Right lobe of liver (tissue), 6 donors: ENCODE data around the gene STN1. TPM values are rescaled to one million over a fixed set of nuclear protein-coding genes. Genes with fewer than 3 reads are reported as not detected.
A peak's percentile ranks its signal among the peaks of the same experiment; 100 is the strongest.

ENCODE experiments used
- ATAC-seq, 4 donors: fragments of 200-7000 bp; cut with Tn5 transposase; one replicate each; pipeline ENCODE4 v1.9.1; 2020; ENCODE audit warnings: mild to moderate bottlenecking in 4 of 4, moderate library complexity in 4 of 4
- DNase-seq, 3 donors: peaks; one replicate each; pipeline ENCODE4 v3.0.0-alpha.2; 2020
- H3K27ac ChIP-seq, 3 donors: fragments of 200-600 bp; one replicate each; pipeline ENCODE4 v1.8.0; 2022
- H3K27me3 ChIP-seq, 2 donors: fragments of 200-600 bp; one replicate each; pipeline ENCODE4 v1.8.0; 2022
- H3K36me3 ChIP-seq, 4 donors: fragments of 200-600 bp; sonication (generic) in 1 of 4; one replicate each; pipeline versions ENCODE4 v1.5.1 to v1.8.0; 2017 to 2022; ENCODE audit warnings: control low read depth in 1 of 4
- H3K4me1 ChIP-seq, 4 donors: fragments of 200-600 bp; sonication (generic) in 1 of 4; one replicate each; pipeline versions ENCODE4 v1.5.1 to v1.8.0; 2017 to 2022; ENCODE audit warnings: control low read depth in 1 of 4
- H3K4me3 ChIP-seq, 3 donors: fragments of 200-600 bp; one replicate each; pipeline ENCODE4 v1.8.0; 2022
- H3K9me3 ChIP-seq, 4 donors: fragments of 200-600 bp; sonication (generic) in 1 of 4; one replicate each; pipeline versions ENCODE4 v1.5.1 to v1.8.0; 2017 to 2022; ENCODE audit warnings: control low read depth in 1 of 4
- POLR2A ChIP-seq: fragments of 450-650 bp; IDR thresholded peaks from one replicate; pipeline ENCODE4 v1.6.1; 2017; ENCODE audit warnings: antibody characterized with exemption, mild to moderate bottlenecking
- WGBS: methylation state at CpG from one replicate; pipeline ENCODE4 v1.1.6; 2018; ENCODE audit warnings: low coverage, low lambda C conversion rate; ENCODE audit not compliant: insufficient coverage; ENCODE audit errors: missing lambda C conversion rate; 5-methylcytosine and 5-hydroxymethylcytosine counted together
- intact Hi-C, 2 donors: fragments of 100-400 bp; cut with DNase I; formaldehyde crosslinking; loops; one replicate each; pipeline versions ENCODE4 v1.11.2 to v1.14.1; 2022
- total RNA-seq, 6 experiments: library from RNA; depleted of rRNA in 2 of 6; stranded (reverse); fragments of >200 nt in 2 of 6; fragmentation: NEBNext Ultra II Directional in 3 of 6; extraction: Animal tissue kit (Norgen Biotek cat#: 25700) in 3 of 6; gene quantifications; one replicate each; pipeline versions ENCODE4 v1.1.0 to v1.2.4, GENCODE V29; 2016 to 2023
- TF ChIP-seq, protein P1 (sequence below), 4 donors: fragments of 200-600 bp in 3 of 4; fragments of 450-650 bp in 1 of 4; IDR thresholded peaks; one replicate each; pipeline versions ENCODE4 v1.5.1 to v1.8.0; 2016 to 2022; ENCODE audit warnings: antibody characterized with exemption in 4 of 4, mild to moderate bottlenecking in 2 of 4
- donor health status: DM: no; HTN: yes; CAD: no.
- donor health status: DM: no; HTN: no; CAD: no.
- donor health status: DM: no; HTN: no; CAD: no.
- donor health status: DM: no; HTN: yes; CAD: no.
- donor health status: DM: no; HTN: yes; CAD: no.

The STN1 gene
- total RNA-seq, 6 experiments from 2014 or later = 6.1 to 13.3 (median 6.6) TPM

DNA sequence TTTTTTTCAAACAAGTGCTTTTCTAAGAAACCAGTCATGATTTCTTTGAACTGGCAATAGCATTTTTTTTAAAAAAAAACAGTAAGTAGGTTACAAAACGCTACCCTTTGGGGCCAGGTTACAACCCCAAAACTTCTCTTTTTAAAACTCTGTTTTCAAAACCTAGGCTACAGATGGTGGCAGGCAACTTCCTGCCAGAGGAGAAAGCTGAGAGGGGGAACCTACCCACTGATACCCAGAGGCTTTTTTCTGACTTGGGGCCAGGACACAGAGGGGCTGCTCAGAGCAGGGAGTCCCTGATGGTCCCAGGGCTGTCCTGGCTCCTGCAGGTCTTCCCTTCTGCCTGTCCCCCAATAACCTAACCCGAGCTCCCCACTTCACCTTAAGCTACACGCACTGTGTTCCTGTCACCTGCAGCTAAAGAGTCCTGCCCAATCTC lies 6.9 kb downstream of the STN1 start:
- Histone ChIP-seq H3K9me3 (no peaks in the 10 kb centered on the region), H3K36me3 (no peaks in the 10 kb centered on the region), H3K4me3 (no peak overlapping the region), H3K27me3 (no peaks in the 10 kb centered on the region), H3K27ac (peak overlapping the region in 1 of 3 donors; percentile 19), H3K4me1 (peaks cover 0 to 10% (median 4%) of the 10 kb centered on the region in 4 donors)
- no peak for DNase-seq
- intact Hi-C loops = no loop called here
- ATAC-seq = peak in 2 of 4 donors; percentile 33 to 36
- TF ChIP-seq, protein P1, sequence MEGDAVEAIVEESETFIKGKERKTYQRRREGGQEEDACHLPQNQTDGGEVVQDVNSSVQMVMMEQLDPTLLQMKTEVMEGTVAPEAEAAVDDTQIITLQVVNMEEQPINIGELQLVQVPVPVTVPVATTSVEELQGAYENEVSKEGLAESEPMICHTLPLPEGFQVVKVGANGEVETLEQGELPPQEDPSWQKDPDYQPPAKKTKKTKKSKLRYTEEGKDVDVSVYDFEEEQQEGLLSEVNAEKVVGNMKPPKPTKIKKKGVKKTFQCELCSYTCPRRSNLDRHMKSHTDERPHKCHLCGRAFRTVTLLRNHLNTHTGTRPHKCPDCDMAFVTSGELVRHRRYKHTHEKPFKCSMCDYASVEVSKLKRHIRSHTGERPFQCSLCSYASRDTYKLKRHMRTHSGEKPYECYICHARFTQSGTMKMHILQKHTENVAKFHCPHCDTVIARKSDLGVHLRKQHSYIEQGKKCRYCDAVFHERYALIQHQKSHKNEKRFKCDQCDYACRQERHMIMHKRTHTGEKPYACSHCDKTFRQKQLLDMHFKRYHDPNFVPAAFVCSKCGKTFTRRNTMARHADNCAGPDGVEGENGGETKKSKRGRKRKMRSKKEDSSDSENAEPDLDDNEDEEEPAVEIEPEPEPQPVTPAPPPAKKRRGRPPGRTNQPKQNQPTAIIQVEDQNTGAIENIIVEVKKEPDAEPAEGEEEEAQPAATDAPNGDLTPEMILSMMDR (IDR thresholded peaks at IDR 0.05) = no peak
- no peak for TF ChIP-seq POLR2A
- WGBS = 82% methylated on average over 1 of the region's 3 CpGs

DNA sequence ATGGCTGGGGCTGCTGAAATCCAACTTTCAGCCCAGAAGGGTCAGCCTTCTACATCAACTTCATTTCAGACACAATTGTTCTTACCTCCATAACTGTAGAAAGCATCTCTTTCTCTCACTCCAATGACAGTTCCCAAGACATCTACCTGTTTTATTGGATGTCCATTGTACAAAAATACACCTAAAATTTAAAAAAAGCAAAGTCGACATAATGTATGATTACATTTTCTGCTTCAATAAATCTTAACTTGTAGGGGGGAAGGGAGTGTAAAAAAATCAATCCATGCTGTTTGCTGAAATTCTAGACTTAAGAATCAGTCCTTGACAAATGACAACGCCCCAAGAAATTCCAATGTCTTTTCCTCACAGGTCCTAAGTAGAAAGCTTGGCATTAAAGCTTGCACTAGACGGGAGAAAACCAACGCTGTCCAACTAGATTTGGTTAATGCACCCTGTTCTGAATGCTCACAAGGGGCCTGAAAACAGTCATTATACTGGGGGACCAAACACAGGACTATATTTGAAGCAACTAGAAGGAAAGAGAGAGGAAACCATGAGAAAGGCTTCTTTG lies 7.5 kb downstream of the STN1 start:
- TF ChIP-seq, protein P1 (IDR thresholded peaks at IDR 0.05) = no peak
- no peak for TF ChIP-seq POLR2A
- ATAC-seq = no peak
- Histone ChIP-seq H3K9me3 (no peaks in the 10 kb centered on the region), H3K36me3 (no peaks in the 10 kb centered on the region), H3K27ac (no peak overlapping the region), H3K27me3 (no peaks in the 10 kb centered on the region), H3K4me3 (no peak overlapping the region), H3K4me1 (peaks cover 0 to 5% (median 1%) of the 10 kb centered on the region in 4 donors)
- DNase-seq = no peak
- intact Hi-C loops = no loop called here
- 58% methylated on average over 4 of the region's 4 CpGs for WGBS

DNA sequence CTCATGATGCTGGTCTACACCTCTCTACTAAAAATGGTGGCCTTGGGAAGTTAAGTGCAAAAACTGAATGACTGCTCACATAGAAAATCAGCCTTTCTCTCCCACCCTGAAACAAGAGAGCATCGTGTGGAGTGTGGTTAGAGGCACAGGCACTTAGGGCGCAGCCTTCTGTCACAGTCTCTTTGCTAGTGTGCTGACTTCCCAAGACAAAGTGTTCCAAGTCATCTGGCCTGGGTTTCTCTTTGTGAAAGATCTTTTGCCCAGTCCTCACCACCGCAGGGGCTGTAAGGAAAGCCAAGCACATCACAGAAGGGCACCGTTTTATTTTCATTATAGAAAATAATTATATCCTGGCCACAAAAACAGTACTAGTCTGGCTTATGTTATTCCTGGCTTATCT lies 12.5 kb downstream of the STN1 start:
- Histone ChIP-seq H3K4me3 (no peak overlapping the region), H3K27me3 (no peaks in the 10 kb centered on the region), H3K4me1 (peaks cover 0 to 5% (median 0%) of the 10 kb centered on the region in 4 donors), H3K36me3 (peaks cover 0 to 19% (median 1%) of the 10 kb centered on the region in 4 donors), H3K9me3 (no peaks in the 10 kb centered on the region), H3K27ac (no peak overlapping the region)
- ATAC-seq (no peak), DNase-seq (no peak)
- intact Hi-C loops = no loop called here
- TF ChIP-seq POLR2A = no peak
- TF ChIP-seq, protein P1 (IDR thresholded peaks at IDR 0.05) = no peak
- 61% methylated on average over 3 of the region's 4 CpGs for WGBS

DNA sequence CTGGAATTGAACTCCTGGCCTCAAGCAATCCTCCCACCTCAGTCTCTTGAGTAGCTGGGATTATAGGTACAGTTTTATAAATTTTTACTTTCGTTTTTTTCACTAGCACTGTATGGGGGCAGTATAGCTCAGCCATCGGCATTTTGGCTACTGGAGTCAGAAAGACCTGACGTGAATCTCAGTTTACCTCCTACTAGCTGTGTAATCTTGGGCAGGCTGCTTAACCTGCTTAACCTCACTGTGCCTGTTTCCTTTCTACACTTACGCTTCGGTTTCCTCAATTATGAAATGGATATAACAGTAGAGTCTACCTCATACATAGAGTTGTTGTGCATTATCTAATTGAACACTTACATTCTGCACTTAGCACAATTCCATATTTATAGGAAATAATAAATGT lies 16.7 kb downstream of the STN1 start:
- 50% methylated on average over 5 of the region's 5 CpGs for WGBS
- TF ChIP-seq POLR2A = no peak
- H3K36me3 ChIP-seq = peaks cover 0 to 49% (median 8%) of the 10 kb centered on the region in 4 donors
- no peaks in the 10 kb centered on the region for H3K9me3 ChIP-seq
- DNase-seq = no peak
- H3K4me3 ChIP-seq = no peak overlapping the region
- H3K27ac ChIP-seq = no peak overlapping the region
- H3K27me3 ChIP-seq = no peaks in the 10 kb centered on the region
- no peaks in the 10 kb centered on the region for H3K4me1 ChIP-seq
- intact Hi-C loops = no loop called here
- ATAC-seq = peak in 1 of 4 donors; percentile 25

DNA sequence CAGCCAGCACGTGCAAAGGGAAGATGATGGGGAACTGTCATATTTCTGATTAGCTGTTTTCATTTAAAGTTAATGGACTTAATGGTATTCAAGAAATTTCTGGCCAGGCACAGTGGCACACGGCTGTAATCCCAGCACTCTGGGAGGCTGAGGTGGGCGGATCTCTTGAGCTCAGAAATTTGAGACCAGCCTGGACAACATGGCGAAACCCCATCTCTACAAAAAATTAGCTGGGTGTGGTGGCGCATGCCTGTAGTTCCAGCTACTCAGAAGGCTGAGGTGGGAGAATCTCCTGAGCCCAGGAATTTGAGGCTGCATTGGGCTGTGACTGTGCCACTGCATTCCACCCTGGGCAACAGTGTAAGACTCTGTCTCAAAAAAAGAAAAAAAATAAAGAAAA lies 18.7 kb downstream of the STN1 start:
- ATAC-seq (no peak), DNase-seq (no peak)
- H3K4me1 ChIP-seq = peaks cover 0 to 5% (median 0%) of the 10 kb centered on the region in 4 donors
- WGBS = 96% methylated on average over 5 of the region's 5 CpGs
- no peaks in the 10 kb centered on the region for H3K27me3 ChIP-seq
- H3K4me3 ChIP-seq = no peak overlapping the region
- H3K27ac ChIP-seq = no peak overlapping the region
- intact Hi-C loops = no loop called here
- no peaks in the 10 kb centered on the region for H3K9me3 ChIP-seq
- TF ChIP-seq, protein P1 (IDR thresholded peaks at IDR 0.05) = no peak
- TF ChIP-seq POLR2A = no peak
- peaks cover 0 to 45% (median 6%) of the 10 kb centered on the region in 4 donors for H3K36me3 ChIP-seq
